Pancreas (tissue), 10 donors: ENCODE results near the gene SMCO3. TPM values are rescaled to one million over a fixed set of nuclear protein-coding genes. Genes with fewer than 3 reads are reported as not detected.
A peak's percentile ranks its signal among the peaks of the same experiment; 100 is the strongest.

Experiments used
- ATAC-seq, 4 donors: fragments of 200-7000 bp; cut with Tn5 transposase; one replicate each; pipeline versions ENCODE4 v1.8.0 to v1.9.1; 2020; ENCODE audit warnings: mild to moderate bottlenecking in 4 of 4, moderate library complexity in 4 of 4
- DNase-seq, 6 donors: peaks; one replicate each; pipeline ENCODE4 v3.0.0-alpha.2; 2020
- FAIRE-seq: peaks from 2 replicates; lab custom pipeline; 2012; peaks lifted over from hg19 to GRCh38; lab: Jason Lieb, UNC
- H3K27ac ChIP-seq, 4 donors: fragments of 200-600 bp; sonication (generic); 1 replicate in 3 of 4; 2 replicates in 1 of 4; pipeline versions ENCODE4 v1.5.0 to v1.8.0; 2020
- H3K27me3 ChIP-seq, 4 donors: fragments of 200-600 bp; one replicate each; pipeline ENCODE4 v1.8.0; 2021
- H3K36me3 ChIP-seq, 3 donors: fragments of 200-600 bp; sonication (generic) in 1 of 3; one replicate each; pipeline versions ENCODE4 v1.5.0 to v1.8.0; 2020 to 2021
- H3K4me1 ChIP-seq, 3 donors: fragments of 200-600 bp; one replicate each; pipeline ENCODE4 v1.8.0; 2021
- H3K4me3 ChIP-seq, 4 donors: fragments of 200-600 bp; sonication (generic) in 2 of 4; one replicate each; pipeline versions ENCODE4 v1.5.0 to v1.8.0; 2020 to 2021
- H3K9me3 ChIP-seq, 4 donors: fragments of 200-600 bp; one replicate each; pipeline ENCODE4 v1.8.0; 2021
- WGBS, 2 donors: extraction: QIAGEN DNeasy Blood & Tissue Kit; methylation state at CpG; one replicate each; pipeline ENCODE4 v1.1.7; 2013; 5-methylcytosine and 5-hydroxymethylcytosine counted together
- intact Hi-C, 3 donors: fragments of 100-400 bp; cut with DNase I; formaldehyde crosslinking; loops; one replicate each; pipeline versions ENCODE4 v1.11.1 to v1.14.2; 2022
- polyA plus RNA-seq, 2 donors: library from polyadenylated mRNA; stranded (reverse); fragments of 200-250 nt; gene quantifications; one replicate each; pipeline ENCODE4 v1.2.3, GENCODE V29; 2013
- total RNA-seq, 6 donors: library from RNA; stranded (reverse); fragmentation: NEBNext Ultra II Directional in 4 of 6; extraction: Animal tissue kit (Norgen Biotek cat#: 25700) in 4 of 6; gene quantifications; one replicate each; pipeline versions ENCODE4 v1.2.1 to v1.2.4, GENCODE V29; 2021 to 2023
- TF ChIP-seq, protein P1 (sequence below), 4 donors: fragments of 200-600 bp; sonication (generic) in 3 of 4; IDR thresholded peaks; one replicate each; pipeline versions ENCODE4 v1.5.0 to v1.8.0; 2021; ENCODE audit warnings: antibody characterized with exemption in 4 of 4
- donor health status: healthy with polysubstance abuse.
- donor health status: DM: no; HTN: no; CAD: no; lungs with moderate emphysema.
- donor health status: DM: no; HTN: no; CAD: no.
- donor health status: control.
- donor health status: control.
- donor health status: Bipolar disorder and iron deficiency.
- donor health status: DM: yes; HTN: yes; CAD: no.
- donor health status: DM: no; HTN: no; CAD: no.
- donor health status: DM: no; HTN: no; CAD: no.
- donor health status: DM: yes; HTN: yes; CAD: no.

The SMCO3 gene
- total and polyA plus RNA-seq, 8 donors = 0.12 to 0.30 (median 0.19) TPM; not detected in 3

DNA sequence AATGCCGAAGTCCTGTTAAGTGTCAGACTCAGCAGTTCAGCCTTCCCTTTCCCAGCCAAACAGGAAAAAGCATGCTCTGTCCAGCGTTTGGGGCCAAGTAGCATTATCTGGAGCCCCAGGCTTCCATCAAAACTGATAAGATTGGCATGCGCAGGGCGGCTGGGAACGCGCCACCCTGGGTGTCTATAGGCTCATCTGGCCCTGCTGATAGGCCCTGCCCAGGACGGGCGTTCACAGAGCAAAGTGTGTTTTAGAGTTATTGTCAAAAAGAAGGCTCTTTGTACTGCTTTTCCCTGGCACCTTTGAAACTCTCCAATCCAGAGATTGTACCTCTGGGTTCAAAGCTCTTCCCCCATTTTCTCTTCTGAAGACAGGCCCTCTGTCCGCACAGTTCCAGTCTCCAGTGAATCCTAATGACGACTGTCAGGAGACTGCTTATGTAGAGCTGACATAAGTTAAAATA lies 29.5 kb upstream of the SMCO3 start, which contains the start of gene ART4:
TSS of gene ART4 (minus strand) at position 102 of the 463 bp plus-strand sequence. CDS start 413 bp downstream, outside the sequence.
- TF ChIP-seq, protein P1, sequence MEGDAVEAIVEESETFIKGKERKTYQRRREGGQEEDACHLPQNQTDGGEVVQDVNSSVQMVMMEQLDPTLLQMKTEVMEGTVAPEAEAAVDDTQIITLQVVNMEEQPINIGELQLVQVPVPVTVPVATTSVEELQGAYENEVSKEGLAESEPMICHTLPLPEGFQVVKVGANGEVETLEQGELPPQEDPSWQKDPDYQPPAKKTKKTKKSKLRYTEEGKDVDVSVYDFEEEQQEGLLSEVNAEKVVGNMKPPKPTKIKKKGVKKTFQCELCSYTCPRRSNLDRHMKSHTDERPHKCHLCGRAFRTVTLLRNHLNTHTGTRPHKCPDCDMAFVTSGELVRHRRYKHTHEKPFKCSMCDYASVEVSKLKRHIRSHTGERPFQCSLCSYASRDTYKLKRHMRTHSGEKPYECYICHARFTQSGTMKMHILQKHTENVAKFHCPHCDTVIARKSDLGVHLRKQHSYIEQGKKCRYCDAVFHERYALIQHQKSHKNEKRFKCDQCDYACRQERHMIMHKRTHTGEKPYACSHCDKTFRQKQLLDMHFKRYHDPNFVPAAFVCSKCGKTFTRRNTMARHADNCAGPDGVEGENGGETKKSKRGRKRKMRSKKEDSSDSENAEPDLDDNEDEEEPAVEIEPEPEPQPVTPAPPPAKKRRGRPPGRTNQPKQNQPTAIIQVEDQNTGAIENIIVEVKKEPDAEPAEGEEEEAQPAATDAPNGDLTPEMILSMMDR (IDR thresholded peaks at IDR 0.05) = no peak
- peaks cover 32 to 56% (median 44%) of the 10 kb centered on the region in 3 donors for H3K4me1 ChIP-seq
- intact Hi-C loops = loop anchor here in 1 of 3 donors (10.0 kb wide), 1 partner anchor 81 kb away; no protein-coding TSS in a partner anchor
- no peaks in the 10 kb centered on the region for H3K9me3 ChIP-seq
- H3K36me3 ChIP-seq = no peaks in the 10 kb centered on the region
- H3K27ac ChIP-seq = peak within 1 kb of the TSS; percentile 9 to 82 (median 44)
- 32 to 33% methylated on average over 10 of the region's 10 CpGs for WGBS, 2 donors
- peak in 3 of 6 donors; percentile 32 to 57 (median 44) for DNase-seq
- H3K27me3 ChIP-seq = no peaks in the 10 kb centered on the region
- peak in 2 of 4 donors; percentile 14 to 23 for ATAC-seq
- no peak for FAIRE-seq
- H3K4me3 ChIP-seq = peak within 1 kb of the TSS in 1 of 4 donors; percentile 8

DNA sequence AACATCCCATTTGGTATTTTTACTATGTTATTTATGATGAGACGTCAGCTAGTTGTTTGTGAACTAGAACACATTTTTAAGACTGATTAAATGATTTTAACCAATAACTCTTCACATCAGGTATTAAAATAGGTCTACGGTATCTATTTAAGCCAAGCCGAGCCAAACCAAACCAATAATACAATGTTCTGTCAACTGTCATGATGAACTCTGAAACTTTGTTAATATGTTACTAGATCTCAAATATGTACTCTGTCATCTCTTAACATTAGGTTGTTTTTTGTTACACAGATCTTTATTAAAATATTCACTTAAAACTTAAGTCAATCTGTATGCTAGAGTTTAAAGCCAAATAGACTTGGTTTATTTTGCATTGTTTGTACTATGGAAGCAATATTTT lies 28.3 kb upstream of the SMCO3 start:
- peak; percentile 87 for FAIRE-seq
- H3K27ac ChIP-seq = peak overlapping the region; percentile 9 to 82 (median 44)
- WGBS, 2 donors = 6 to 9% methylated on average over 3 of the region's 3 CpGs

DNA sequence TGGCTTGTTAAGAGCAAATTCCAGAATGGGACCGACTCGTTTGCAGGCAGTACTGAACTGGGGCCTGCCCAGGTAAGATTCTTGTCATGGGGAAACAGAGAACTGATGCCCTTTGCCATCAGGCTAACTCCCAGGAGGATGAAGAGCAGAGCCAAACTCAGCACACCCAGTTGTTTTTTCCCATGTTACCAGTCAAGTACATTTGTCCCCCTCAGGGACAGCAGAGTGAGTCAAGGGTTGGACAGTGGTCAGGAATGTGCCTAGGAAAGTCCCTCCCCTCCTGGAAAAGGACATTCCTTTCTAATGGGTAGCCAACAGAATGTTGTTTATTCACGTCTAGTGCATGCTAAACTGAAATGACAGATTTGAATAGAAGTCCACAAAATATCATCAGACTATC lies 27.8 kb upstream of the SMCO3 start:
- Histone ChIP-seq H3K4me3 (peak overlapping the region in 1 of 4 donors; percentile 8), H3K9me3 (no peaks in the 10 kb centered on the region), H3K4me1 (peaks cover 32 to 50% (median 35%) of the 10 kb centered on the region in 3 donors), H3K36me3 (no peaks in the 10 kb centered on the region), H3K27me3 (no peaks in the 10 kb centered on the region), H3K27ac (peak overlapping the region; percentile 4 to 82 (median 43))
- ATAC-seq (peak; percentile 74 to 87 (median 84)), FAIRE-seq (no peak), DNase-seq (peak in 4 of 6 donors; percentile 52 to 79 (median 70))
- TF ChIP-seq, protein P1 (IDR thresholded peaks at IDR 0.05) = no peak
- intact Hi-C loops = loop anchor here in 1 of 3 donors (10.0 kb wide), 1 partner anchor 83 kb away; no protein-coding TSS in a partner anchor
- 6 to 8% methylated on average over 3 of the region's 3 CpGs for WGBS, 2 donors

More for the DNA sequence above, 28.3 kb upstream of the SMCO3 start:
- ATAC-seq = peak; percentile 29 to 54 (median 49)
- TF ChIP-seq, protein P1 (IDR thresholded peaks at IDR 0.05) = no peak
- intact Hi-C loops = loop anchor here in 1 of 3 donors (10.0 kb wide), 1 partner anchor 82 kb away; no protein-coding TSS in a partner anchor
- H3K4me3 ChIP-seq = peak overlapping the region in 1 of 4 donors; percentile 8
- no peaks in the 10 kb centered on the region for H3K9me3 ChIP-seq
- no peaks in the 10 kb centered on the region for H3K27me3 ChIP-seq
- peaks cover 32 to 54% (median 41%) of the 10 kb centered on the region in 3 donors for H3K4me1 ChIP-seq
- DNase-seq = no peak
- H3K36me3 ChIP-seq = no peaks in the 10 kb centered on the region

DNA sequence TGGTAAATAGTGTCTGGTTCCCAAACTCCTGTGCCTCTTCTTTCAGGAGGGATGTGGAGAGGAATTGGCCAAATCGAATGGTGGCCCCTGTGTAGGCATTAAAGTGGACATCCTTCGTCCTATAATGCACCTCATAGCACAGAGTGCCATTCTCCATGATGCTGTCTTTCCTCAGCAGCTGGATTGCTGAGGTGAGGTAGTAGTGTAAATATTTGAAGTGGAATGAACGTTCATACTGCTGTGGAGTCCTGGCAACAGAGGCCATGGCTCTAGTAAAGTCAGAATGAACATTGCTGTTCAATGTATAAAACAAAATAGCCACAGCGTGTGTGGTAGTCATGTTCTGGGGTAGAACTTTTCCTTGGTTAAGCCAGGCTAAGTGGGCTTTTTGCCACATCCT lies 26.6 kb upstream of the SMCO3 start:
- TF ChIP-seq, protein P1 (IDR thresholded peaks at IDR 0.05) = no peak
- no peak for FAIRE-seq
- no peak for DNase-seq
- peak; percentile 18 to 64 (median 30) for ATAC-seq
- Histone ChIP-seq H3K27me3 (no peaks in the 10 kb centered on the region), H3K4me1 (peaks cover 22 to 39% (median 24%) of the 10 kb centered on the region in 3 donors), H3K36me3 (no peaks in the 10 kb centered on the region), H3K27ac (peak overlapping the region in 3 of 4 donors; percentile 4 to 82 (median 77)), H3K4me3 (no peak overlapping the region), H3K9me3 (no peaks in the 10 kb centered on the region)
- intact Hi-C loops = loop anchor here in 1 of 3 donors (10.0 kb wide), 1 partner anchor 84 kb away; no protein-coding TSS in a partner anchor
- 70 to 73% methylated on average over 4 of the region's 4 CpGs for WGBS, 2 donors

DNA sequence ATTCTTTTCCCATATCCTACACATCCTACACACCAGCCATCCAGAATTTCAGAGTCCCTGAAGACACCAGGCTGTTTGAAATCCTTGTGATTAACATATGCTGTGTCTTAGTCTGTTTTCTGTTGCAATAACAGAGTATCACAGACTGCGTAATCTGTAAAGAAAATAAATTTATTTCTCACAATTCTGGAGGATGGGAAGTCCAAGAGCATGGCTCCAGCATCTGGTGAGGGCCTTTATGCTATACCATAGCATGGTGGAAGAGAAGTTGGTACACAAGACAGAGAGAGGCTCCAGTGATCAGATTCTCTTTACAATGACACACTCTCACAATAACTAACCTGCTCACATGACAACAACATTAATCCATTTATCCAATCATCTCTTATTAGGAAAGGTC lies 25.3 kb upstream of the SMCO3 start:
- Histone ChIP-seq H3K4me1 (peaks cover 22 to 42% (median 23%) of the 10 kb centered on the region in 3 donors), H3K9me3 (no peaks in the 10 kb centered on the region), H3K27ac (no peak overlapping the region), H3K36me3 (no peaks in the 10 kb centered on the region), H3K4me3 (no peak overlapping the region), H3K27me3 (no peaks in the 10 kb centered on the region)
- FAIRE-seq = no peak
- ATAC-seq = no peak
- DNase-seq = no peak
- intact Hi-C loops = no loop called here
- TF ChIP-seq, protein P1 (IDR thresholded peaks at IDR 0.05) = no peak
- WGBS, 2 donors = 95 to 100% methylated on average over 1 of the region's 1 CpG
